T-helper 2 cell treated with Interferon-gamma antibody and Interleukin-4, amounts not matched to agents 100 ng/mL and 5 ng/mL, for 36 hours (primary cell): ENCODE measurements around the gene DTHD1. TPM values are rescaled to one million over a fixed set of nuclear protein-coding genes. Genes with fewer than 3 reads are reported as not detected.

Experiments used
- intact Hi-C: fragments of 100-400 bp; cut with micrococcal nuclease; formaldehyde crosslinking; loops from one replicate; pipeline ENCODE4 v1.15.1; 2023
- total RNA-seq: library from RNA; stranded (reverse); gene quantifications from 2 replicates; pipeline ENCODE4 v1.2.3, GENCODE V29; 2022

DTHD1 gene
- total RNA-seq, 1 donor from 2014 or later = 0.07 TPM

GRCh38 chr4:36269101-36269500 lies 12.3 kb upstream of the DTHD1 start:
- intact Hi-C loops = loop anchor here (1.0 kb wide), 3 partner anchors 10 to 17 kb away; no protein-coding TSS in a partner anchor

- intact Hi-C loops = loop anchor here (1.0 kb wide), 3 partner anchors 10 to 17 kb away; no protein-coding TSS in a partner anchor
Measured at GRCh38 chr4:36269533-36270173, 11.8 kb upstream of the DTHD1 start.

GRCh38 chr4:36273276-36273675 lies 8.1 kb upstream of the DTHD1 start:
- intact Hi-C loops = no loop called here

- intact Hi-C loops = no loop called here
Measured at GRCh38 chr4:36274158-36274557, 7.3 kb upstream of the DTHD1 start.

- intact Hi-C loops = no loop called here
Measured at GRCh38 chr4:36277533-36277932, 3.9 kb upstream of the DTHD1 start.

GRCh38 chr4:36278789-36279188 lies 2.6 kb upstream of the DTHD1 start:
- intact Hi-C loops = loop anchor here (1.0 kb wide), 1 partner anchor 9 kb away; no protein-coding TSS in a partner anchor

GRCh38 chr4:36280555-36280954 lies 861 bp upstream of the DTHD1 start:
- intact Hi-C loops = no loop called here

GRCh38 chr4:36282503-36283030 lies 1.2 kb downstream of the DTHD1 start:
- intact Hi-C loops = no loop called here

GRCh38 chr4:36283912-36284465 lies 2.6 kb downstream of the DTHD1 start:
- intact Hi-C loops = no loop called here

GRCh38 chr4:36285784-36286480 lies 4.5 kb downstream of the DTHD1 start:
- intact Hi-C loops = loop anchor here (1.0 to 5.0 kb wide), 8 partner anchors 17 to 1401 kb away; partner anchors contain the start of genes ARAP2 and RELL1

GRCh38 chr4:36286481-36286871 lies 5.1 kb downstream of the DTHD1 start:
- intact Hi-C loops = loop anchor here (1.0 to 5.0 kb wide), 8 partner anchors 17 to 1401 kb away; partner anchors contain the start of genes ARAP2 and RELL1

- intact Hi-C loops = loop anchor here (5.0 kb wide), 1 partner anchor 1398 kb away; the partner anchor contains the start of gene RELL1
Measured at GRCh38 chr4:36288731-36289426, 7.5 kb downstream of the DTHD1 start.

- intact Hi-C loops = no loop called here
Measured at GRCh38 chr4:36290641-36291040, 9.2 kb downstream of the DTHD1 start.

- intact Hi-C loops = no loop called here
Measured at GRCh38 chr4:36292556-36293188, 11.3 kb downstream of the DTHD1 start.

- intact Hi-C loops = no loop called here
Measured at GRCh38 chr4:36301127-36301526, 19.7 kb downstream of the DTHD1 start.

GRCh38 chr4:36303426-36304137 lies 22.2 kb downstream of the DTHD1 start:
- intact Hi-C loops = no loop called here

- intact Hi-C loops = no loop called here
Measured at GRCh38 chr4:36304138-36304681, 22.8 kb downstream of the DTHD1 start.

GRCh38 chr4:36308150-36308549 lies 26.7 kb downstream of the DTHD1 start:
- intact Hi-C loops = no loop called here

- intact Hi-C loops = no loop called here
Measured at GRCh38 chr4:36310216-36310615, 28.8 kb downstream of the DTHD1 start.

GRCh38 chr4:36310793-36311192 lies 29.4 kb downstream of the DTHD1 start:
- intact Hi-C loops = no loop called here
